ENCODE data around the gene TMEM114.
"Not testable (repeated sequence)": the region's sequence is repeated elsewhere in the genome, so short reads cannot be mapped to it uniquely, and the experiment has no call there.

Gene TMEM114

DNA sequence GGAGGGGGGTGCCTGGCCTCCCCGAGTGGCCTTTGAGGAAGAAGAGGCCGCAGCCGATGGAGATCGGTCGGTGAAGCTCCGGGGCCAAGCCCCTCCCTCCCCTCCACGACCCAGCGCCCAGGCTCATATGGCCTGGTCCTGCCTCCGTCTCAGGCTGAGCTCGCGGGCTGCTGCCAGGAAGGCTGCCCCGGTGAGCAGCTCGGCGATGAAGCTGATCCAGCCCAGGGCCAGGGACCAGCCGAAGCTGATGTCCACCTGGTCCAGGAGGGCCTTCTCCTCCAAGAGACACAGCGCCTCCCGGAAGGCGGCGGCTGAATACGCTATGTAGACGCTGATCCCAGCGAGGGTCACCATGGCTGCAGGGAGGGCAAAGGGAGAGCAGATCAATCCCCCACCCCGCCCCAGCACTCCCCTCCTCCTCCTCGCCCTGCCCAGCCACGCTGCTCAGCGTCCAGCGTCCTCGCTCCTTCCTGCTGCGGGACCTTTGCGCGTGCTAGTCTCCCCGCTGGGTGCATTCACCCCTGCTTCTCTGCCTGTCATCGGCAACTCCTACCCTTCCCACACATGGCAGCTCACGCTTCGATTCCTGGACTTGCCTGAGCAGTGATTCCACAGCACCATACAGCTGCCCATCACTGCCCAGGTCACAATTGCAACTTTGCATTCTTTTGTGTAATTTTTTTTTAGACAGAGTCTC is 20.5 kb downstream of the TMEM114 start:
- no peak overlapping the region for H3K4me3 ChIP-seq (ENCODE audit: low read depth, low read length)
- TF ChIP-seq CTCF (IDR thresholded peaks at IDR 0.05; ENCODE audit: borderline replicate concordance, insufficient read depth, low read depth, low read length): no peak

DNA sequence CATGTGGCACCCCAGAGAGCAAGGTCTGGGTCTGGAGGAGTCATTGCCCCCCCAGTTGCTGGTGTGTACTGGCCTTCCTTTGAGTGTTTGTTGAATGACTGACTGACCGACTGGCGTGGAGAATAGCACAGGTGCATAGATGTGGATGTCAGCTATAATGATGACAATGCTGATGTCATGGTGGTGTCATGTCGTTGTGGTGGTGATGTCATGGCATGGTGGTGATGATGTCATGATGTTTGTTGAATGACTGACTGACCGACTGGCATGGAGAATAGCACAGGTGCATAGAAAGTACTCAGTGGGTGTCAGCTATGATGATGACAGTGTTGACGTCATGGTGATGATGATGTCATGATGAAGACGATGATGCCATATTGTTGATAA is 22.1 kb downstream of the TMEM114 start:
- no peak overlapping the region for H3K4me3 ChIP-seq (ENCODE audit: low read depth, low read length)
- no peak for TF ChIP-seq CTCF (IDR thresholded peaks at IDR 0.05; ENCODE audit: borderline replicate concordance, insufficient read depth, low read depth, low read length)

- peak; percentile 94 for TF ChIP-seq CTCF (IDR thresholded peaks at IDR 0.05; ENCODE audit: borderline replicate concordance, insufficient read depth, low read depth, low read length)
- H3K4me3 ChIP-seq (ENCODE audit: low read depth, low read length): no peak overlapping the region
Measured at GRCh38 chr16:8567355-8568230, 22.7 kb downstream of the TMEM114 start.

- TF ChIP-seq CTCF (IDR thresholded peaks at IDR 0.05; ENCODE audit: borderline replicate concordance, insufficient read depth, low read depth, low read length): no peak
- H3K4me3 ChIP-seq (ENCODE audit: low read depth, low read length): no peak overlapping the region
Measured at GRCh38 chr16:8565498-8565897, 24.8 kb downstream of the TMEM114 start.

DNA sequence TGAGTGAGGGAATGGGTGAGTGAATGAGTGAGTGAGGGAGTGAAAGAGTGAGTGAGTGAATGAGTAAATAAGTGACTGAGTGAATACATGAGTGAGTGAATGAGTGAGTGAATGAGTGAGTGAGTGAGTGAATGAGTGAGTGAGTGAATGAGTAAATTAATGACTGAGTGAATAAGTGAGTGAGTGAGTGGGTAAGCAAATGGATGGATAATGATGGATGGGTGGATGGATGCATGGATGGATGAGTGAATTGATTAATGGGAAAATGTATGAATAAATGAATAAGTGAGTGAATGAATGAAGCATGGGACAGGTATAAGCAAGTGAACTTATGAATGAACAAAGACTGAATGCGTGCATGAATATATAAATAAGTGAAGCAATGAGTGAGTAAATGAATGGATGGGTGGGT is 25.4 kb downstream of the TMEM114 start:
- no peak for TF ChIP-seq CTCF (IDR thresholded peaks at IDR 0.05; ENCODE audit: borderline replicate concordance, insufficient read depth, low read depth, low read length)
- H3K4me3 ChIP-seq (ENCODE audit: low read depth, low read length): no peak overlapping the region

- H3K4me3 ChIP-seq (ENCODE audit: low read depth, low read length): not testable (repeated sequence)
Measured at GRCh38 chr16:8563944-8564540, 26.3 kb downstream of the TMEM114 start.

DNA sequence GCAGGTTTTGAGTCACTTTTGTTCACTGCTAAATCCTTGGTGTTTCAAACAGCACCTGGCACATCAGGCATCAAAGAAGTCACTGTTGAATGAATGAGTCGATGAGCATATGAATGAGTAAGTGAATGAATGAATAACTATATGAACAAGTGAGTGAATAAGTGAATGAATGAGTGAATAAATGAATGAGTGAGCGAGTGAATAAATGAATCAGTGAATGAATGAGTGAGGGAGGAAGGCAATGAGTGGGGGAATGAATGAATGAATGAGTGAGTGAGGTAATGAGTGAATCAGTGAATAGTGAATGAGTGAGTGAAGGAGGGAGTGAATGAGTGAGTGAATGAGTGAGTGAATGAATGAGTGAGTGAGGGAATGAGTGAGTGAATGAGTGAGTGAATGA is 28.8 kb downstream of the TMEM114 start:
- TF ChIP-seq CTCF (IDR thresholded peaks at IDR 0.05; ENCODE audit: borderline replicate concordance, insufficient read depth, low read depth, low read length): no peak

More for the DNA sequence above, 28.8 kb downstream of the TMEM114 start:
- H3K4me3 ChIP-seq (ENCODE audit: low read depth, low read length): no peak overlapping the region
